ENCODE results near the gene ARAP3. TPM values are rescaled to one million over a fixed set of nuclear protein-coding genes. Genes with fewer than 3 reads are reported as not detected.

The ARAP3 gene
- total RNA-seq, 1 donor from 2014 or later, result 1.3 TPM

DNA sequence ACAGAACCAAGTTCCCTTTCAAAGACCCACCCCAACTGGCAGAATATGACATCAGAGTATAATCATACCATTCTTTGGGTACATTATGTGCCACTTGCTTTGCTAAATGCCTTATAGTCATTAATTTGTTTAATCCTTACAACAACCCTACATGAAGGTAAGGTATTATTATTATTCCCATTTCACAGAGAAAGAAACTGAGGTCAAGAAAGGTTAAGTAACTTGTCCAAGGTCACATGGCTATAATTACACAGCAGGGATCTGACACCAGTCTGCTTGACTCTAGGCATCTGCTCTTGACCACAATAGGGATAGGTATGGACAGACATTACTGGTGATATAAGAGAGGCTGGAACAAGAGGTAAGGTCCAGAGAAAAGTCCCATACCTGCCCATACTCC, 32.1 kb downstream of the ARAP3 start:
- DNase-seq (ENCODE audit: extremely low spot score, unreplicated experiment), result no peak
- TF ChIP-seq, protein P1, sequence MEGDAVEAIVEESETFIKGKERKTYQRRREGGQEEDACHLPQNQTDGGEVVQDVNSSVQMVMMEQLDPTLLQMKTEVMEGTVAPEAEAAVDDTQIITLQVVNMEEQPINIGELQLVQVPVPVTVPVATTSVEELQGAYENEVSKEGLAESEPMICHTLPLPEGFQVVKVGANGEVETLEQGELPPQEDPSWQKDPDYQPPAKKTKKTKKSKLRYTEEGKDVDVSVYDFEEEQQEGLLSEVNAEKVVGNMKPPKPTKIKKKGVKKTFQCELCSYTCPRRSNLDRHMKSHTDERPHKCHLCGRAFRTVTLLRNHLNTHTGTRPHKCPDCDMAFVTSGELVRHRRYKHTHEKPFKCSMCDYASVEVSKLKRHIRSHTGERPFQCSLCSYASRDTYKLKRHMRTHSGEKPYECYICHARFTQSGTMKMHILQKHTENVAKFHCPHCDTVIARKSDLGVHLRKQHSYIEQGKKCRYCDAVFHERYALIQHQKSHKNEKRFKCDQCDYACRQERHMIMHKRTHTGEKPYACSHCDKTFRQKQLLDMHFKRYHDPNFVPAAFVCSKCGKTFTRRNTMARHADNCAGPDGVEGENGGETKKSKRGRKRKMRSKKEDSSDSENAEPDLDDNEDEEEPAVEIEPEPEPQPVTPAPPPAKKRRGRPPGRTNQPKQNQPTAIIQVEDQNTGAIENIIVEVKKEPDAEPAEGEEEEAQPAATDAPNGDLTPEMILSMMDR (IDR thresholded peaks at IDR 0.05), result no peak
- Mint-ChIP-seq H3K27me3 (ENCODE audit: unreplicated experiment) (no peaks in the 10 kb centered on the region), H3K4me3 (ENCODE audit: unreplicated experiment) (no peak overlapping the region), H3K9me3 (ENCODE audit: unreplicated experiment) (no peaks in the 10 kb centered on the region), H3K4me1 (ENCODE audit: unreplicated experiment) (peaks cover 9% of the 10 kb centered on the region), H3K36me3 (ENCODE audit: unreplicated experiment) (peaks cover 4% of the 10 kb centered on the region), H3K27ac (ENCODE audit: unreplicated experiment) (no peak overlapping the region)

DNA sequence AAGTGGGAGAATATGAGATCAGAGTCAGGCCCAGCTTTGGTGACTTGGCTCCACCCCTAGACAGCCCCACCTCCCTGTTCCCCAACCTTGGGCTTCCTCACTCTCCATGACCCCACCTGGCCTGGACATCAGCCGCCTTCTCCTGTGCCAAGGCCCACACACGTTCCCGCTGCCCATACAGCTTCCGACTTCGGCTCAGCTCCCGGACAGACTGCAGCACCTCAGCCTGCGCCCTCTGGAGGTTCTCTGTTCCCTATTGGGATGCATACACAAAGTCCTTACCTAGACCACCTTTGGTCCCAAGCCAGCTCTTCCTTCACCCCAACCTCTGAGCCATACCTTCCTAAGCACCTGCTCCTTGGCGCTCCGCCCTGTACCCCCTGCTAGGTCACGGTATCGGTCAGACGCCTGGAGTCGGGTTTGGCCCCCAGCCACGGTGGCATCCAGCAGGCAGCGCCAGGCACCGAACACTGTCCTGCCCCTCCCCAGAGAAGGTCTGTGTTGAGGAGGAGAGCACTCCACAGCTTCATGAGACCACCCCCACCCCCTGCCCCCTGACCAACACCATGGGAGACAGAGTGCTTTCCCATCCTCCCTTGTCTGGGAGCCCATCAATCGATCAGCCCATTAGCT, 32.9 kb downstream of the ARAP3 start:
- Mint-ChIP-seq H3K4me3 (ENCODE audit: unreplicated experiment) (no peak overlapping the region), H3K4me1 (ENCODE audit: unreplicated experiment) (peaks cover 9% of the 10 kb centered on the region), H3K27ac (ENCODE audit: unreplicated experiment) (no peak overlapping the region), H3K36me3 (ENCODE audit: unreplicated experiment) (peaks cover 8% of the 10 kb centered on the region), H3K27me3 (ENCODE audit: unreplicated experiment) (no peaks in the 10 kb centered on the region), H3K9me3 (ENCODE audit: unreplicated experiment) (no peaks in the 10 kb centered on the region)
- no peak for DNase-seq (ENCODE audit: extremely low spot score, unreplicated experiment)
- TF ChIP-seq, protein P1 (IDR thresholded peaks at IDR 0.05), result no peak

DNA sequence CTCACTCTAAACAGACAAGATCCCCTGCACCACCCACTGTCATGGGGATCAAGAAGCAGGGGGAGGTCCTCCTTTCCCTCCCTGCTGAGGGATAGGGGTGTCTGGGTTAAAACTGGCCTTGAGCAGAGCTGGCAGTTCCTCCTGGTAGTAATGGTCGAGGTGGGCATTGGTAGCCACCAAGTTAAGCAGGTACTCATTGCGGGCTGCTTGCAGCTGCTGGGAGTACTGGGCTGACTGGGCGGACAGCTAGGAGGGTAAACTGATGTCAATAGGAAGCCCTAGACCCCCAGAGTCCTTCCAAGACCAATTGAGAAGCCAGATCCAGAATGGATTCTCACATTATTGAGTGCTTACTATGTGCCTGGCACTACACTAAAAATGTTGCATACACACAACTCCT, 34.2 kb downstream of the ARAP3 start:
- Mint-ChIP-seq H3K27me3 (ENCODE audit: unreplicated experiment) (no peaks in the 10 kb centered on the region), H3K4me1 (ENCODE audit: unreplicated experiment) (peaks cover 9% of the 10 kb centered on the region), H3K36me3 (ENCODE audit: unreplicated experiment) (peaks cover 8% of the 10 kb centered on the region), H3K4me3 (ENCODE audit: unreplicated experiment) (no peak overlapping the region), H3K9me3 (ENCODE audit: unreplicated experiment) (no peaks in the 10 kb centered on the region), H3K27ac (ENCODE audit: unreplicated experiment) (no peak overlapping the region)
- TF ChIP-seq, protein P1 (IDR thresholded peaks at IDR 0.05), result no peak
- no peak for DNase-seq (ENCODE audit: extremely low spot score, unreplicated experiment)

DNA sequence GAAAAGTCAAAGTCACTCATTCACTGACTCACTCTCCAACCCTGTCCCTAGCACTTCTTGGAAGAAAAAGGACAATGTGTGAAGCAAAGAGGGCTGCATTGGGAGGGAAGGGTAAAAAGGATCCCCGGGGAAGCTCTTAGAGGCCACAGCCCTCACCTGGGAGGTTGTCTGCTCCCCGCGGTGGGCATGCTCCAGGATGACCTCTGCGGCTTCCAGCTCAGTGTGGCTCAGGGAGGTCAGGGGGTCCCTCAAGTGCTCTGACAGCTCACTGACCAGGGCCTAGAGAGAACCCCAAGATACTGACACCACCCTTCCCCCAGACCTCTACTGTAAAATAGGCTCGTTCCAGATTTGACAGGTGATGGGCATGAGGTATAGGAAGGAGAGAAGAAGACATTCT, 34.8 kb downstream of the ARAP3 start:
- H3K4me3 Mint-ChIP-seq (ENCODE audit: unreplicated experiment), result no peak overlapping the region
- no peaks in the 10 kb centered on the region for H3K27me3 Mint-ChIP-seq (ENCODE audit: unreplicated experiment)
- TF ChIP-seq, protein P1 (IDR thresholded peaks at IDR 0.05), result no peak
- H3K4me1 Mint-ChIP-seq (ENCODE audit: unreplicated experiment), result peaks cover 9% of the 10 kb centered on the region
- DNase-seq (ENCODE audit: extremely low spot score, unreplicated experiment), result no peak
- H3K36me3 Mint-ChIP-seq (ENCODE audit: unreplicated experiment), result peaks cover 9% of the 10 kb centered on the region
- H3K27ac Mint-ChIP-seq (ENCODE audit: unreplicated experiment), result no peak overlapping the region
- no peaks in the 10 kb centered on the region for H3K9me3 Mint-ChIP-seq (ENCODE audit: unreplicated experiment)

DNA sequence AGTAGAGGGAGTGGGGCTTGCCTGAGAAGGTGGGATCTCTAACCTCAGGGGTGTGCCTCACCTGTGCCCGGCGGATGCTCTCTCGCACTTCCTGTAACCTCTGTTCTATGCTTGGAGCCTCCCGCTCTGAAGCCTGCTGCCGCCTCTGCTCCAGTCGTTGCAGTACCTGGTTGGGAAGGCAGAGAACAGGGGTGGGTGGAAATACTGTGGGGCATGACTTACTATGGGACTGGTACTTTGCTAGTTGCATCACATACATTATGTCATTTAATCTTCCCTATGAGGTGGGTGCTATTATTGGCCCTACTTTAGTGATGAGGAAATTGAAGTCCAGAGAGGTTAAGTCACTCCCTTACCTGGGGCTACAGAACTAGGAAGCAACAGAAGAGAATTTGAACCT, 36.0 kb downstream of the ARAP3 start:
- Mint-ChIP-seq H3K27me3 (ENCODE audit: unreplicated experiment) (no peaks in the 10 kb centered on the region), H3K4me3 (ENCODE audit: unreplicated experiment) (no peak overlapping the region), H3K36me3 (ENCODE audit: unreplicated experiment) (peaks cover 9% of the 10 kb centered on the region), H3K9me3 (ENCODE audit: unreplicated experiment) (no peaks in the 10 kb centered on the region), H3K4me1 (ENCODE audit: unreplicated experiment) (peaks cover 6% of the 10 kb centered on the region), H3K27ac (ENCODE audit: unreplicated experiment) (no peak overlapping the region)
- TF ChIP-seq, protein P1 (IDR thresholded peaks at IDR 0.05), result no peak
- no peak for DNase-seq (ENCODE audit: extremely low spot score, unreplicated experiment)

Data from osteocyte (in vitro differentiated cells).